Measurements from ENCODE around the gene FOXO1.

FOXO1 gene

GRCh38 chr13:40604135-40604534 is 62.3 kb downstream of the FOXO1 start:
- no peak for DNase-seq

- no peak for DNase-seq
Observed at GRCh38 chr13:40600149-40600751, 66.2 kb downstream of the FOXO1 start.

- DNase-seq, result no peak
Observed at GRCh38 chr13:40599747-40600146, 66.7 kb downstream of the FOXO1 start.

GRCh38 chr13:40599124-40599523 is 67.3 kb downstream of the FOXO1 start:
- no peak for DNase-seq

- no peak for DNase-seq
Observed at GRCh38 chr13:40598569-40598968, 67.9 kb downstream of the FOXO1 start.

GRCh38 chr13:40597735-40598365 is 68.6 kb downstream of the FOXO1 start:
- no peak for DNase-seq

- no peak for DNase-seq
Observed at GRCh38 chr13:40596484-40596883, 70.0 kb downstream of the FOXO1 start.

- no peak for DNase-seq
Observed at GRCh38 chr13:40595693-40596092, 70.7 kb downstream of the FOXO1 start.

GRCh38 chr13:40592035-40592434 is 74.4 kb downstream of the FOXO1 start:
- no peak for DNase-seq

GRCh38 chr13:40591091-40591490 is 75.3 kb downstream of the FOXO1 start:
- DNase-seq, result no peak

GRCh38 chr13:40590112-40590862 is 76.2 kb downstream of the FOXO1 start:
- DNase-seq, result no peak

GRCh38 chr13:40589285-40590109 is 76.9 kb downstream of the FOXO1 start:
- DNase-seq, result no peak

- no peak for DNase-seq
Observed at GRCh38 chr13:40588101-40588500, 78.3 kb downstream of the FOXO1 start.

GRCh38 chr13:40586886-40587565 is 79.4 kb downstream of the FOXO1 start:
- no peak for DNase-seq

GRCh38 chr13:40585911-40586471 is 80.5 kb downstream of the FOXO1 start:
- no peak for DNase-seq

- no peak for DNase-seq
Observed at GRCh38 chr13:40583738-40584137, 82.7 kb downstream of the FOXO1 start.

GRCh38 chr13:40582531-40582930 is 83.9 kb downstream of the FOXO1 start:
- DNase-seq, result no peak

- no peak for DNase-seq
Observed at GRCh38 chr13:40581277-40581579, 85.2 kb downstream of the FOXO1 start.

GRCh38 chr13:40580566-40581276 is 85.7 kb downstream of the FOXO1 start:
- no peak for DNase-seq

GRCh38 chr13:40579535-40579934 is 86.9 kb downstream of the FOXO1 start:
- no peak for DNase-seq

- DNase-seq, result no peak
Observed at GRCh38 chr13:40578055-40578454, 88.4 kb downstream of the FOXO1 start.

GRCh38 chr13:40576369-40576768 is 90.1 kb downstream of the FOXO1 start:
- DNase-seq, result no peak

Measured in NCI-H748 treated with DMSO at 0.1 percent for 48 hours (cell line).